ENCODE results near the gene KRTAP5-10.

GRCh38 chr11:71564430-71564829 is 933 bp upstream of the KRTAP5-10 start:
- no peak for TF ChIP-seq CTCF (IDR thresholded peaks at IDR 0.05)
- TF ChIP-seq POLR2AphosphoS5 (IDR thresholded peaks at IDR 0.05), result no peak
- no peak for TF ChIP-seq POLR2A (IDR thresholded peaks at IDR 0.05)
- no peak for TF ChIP-seq EP300 (IDR thresholded peaks at IDR 0.05)
